H1 (cell line): ENCODE results near the gene JAG2. TPM values are rescaled to one million over a fixed set of nuclear protein-coding genes. Genes with fewer than 3 reads are reported as not detected.

Source experiments
- CTCF ChIA-PET: fragments of 300-600 bp; sonication (Branson Sonifier 250); formaldehyde crosslinking; loops from one replicate; lab custom pipeline; 2021; ENCODE audit not compliant: partially characterized antibody; lab: Charles Lee
- POLR2A ChIA-PET: fragments of 300-600 bp; sonication (Branson Sonifier 250); formaldehyde crosslinking; loops from one replicate; lab custom pipeline; 2021; ENCODE audit warnings: inconsistent platforms; ENCODE audit not compliant: partially characterized antibody; lab: Charles Lee
- DNase-seq, 2 experiments: peaks; one replicate each; pipeline versions ENCODE4 v3.0.0 to v3.0.0-alpha.2; 2010 to 2022; ENCODE audit warnings: low spot score in 2 of 2, low read depth in 1 of 2, mixed read lengths in 1 of 2
- FAIRE-seq: peaks from 2 replicates; lab custom pipeline; 2011; peaks lifted over from hg19 to GRCh38; lab: Jason Lieb, UNC
- H2AFZ ChIP-seq: 2 replicates; pipeline ENCODE4 v1.8.1; 2012; ENCODE audit warnings: low read length, inconsistent platforms
- H2AK5ac ChIP-seq: 2 replicates; pipeline ENCODE4 v1.6.1; 2013; ENCODE audit warnings: low read depth, low read length
- H2BK120ac ChIP-seq: replicated peaks from 2 replicates; pipeline ENCODE3; 2013; ENCODE audit warnings: low read depth, low read length, inconsistent platforms
- H2BK12ac ChIP-seq: 2 replicates; pipeline ENCODE4 v1.6.1; 2013; ENCODE audit warnings: low read depth, low read length
- H2BK15ac ChIP-seq: 2 replicates; pipeline ENCODE4 v1.6.1; 2013; ENCODE audit warnings: low read length
- H2BK20ac ChIP-seq: 2 replicates; pipeline ENCODE4 v1.6.1; 2013; ENCODE audit warnings: low read length
- H2BK5ac ChIP-seq: 2 replicates; pipeline ENCODE4 v1.6.1; 2013; ENCODE audit warnings: low read depth, low read length
- H3K14ac ChIP-seq: 2 replicates; pipeline ENCODE4 v1.6.1; 2013; ENCODE audit warnings: inconsistent platforms; ENCODE audit not compliant: insufficient read length
- H3K18ac ChIP-seq: 2 replicates; pipeline ENCODE4 v1.6.1; 2013; ENCODE audit warnings: low read length; ENCODE audit errors: extremely low read depth
- H3K23ac ChIP-seq: 2 replicates; pipeline ENCODE4 v1.6.1; 2013; ENCODE audit warnings: inconsistent platforms; ENCODE audit not compliant: insufficient read length
- H3K23me2 ChIP-seq: 2 replicates; pipeline ENCODE4 v1.6.1; 2013; ENCODE audit warnings: low read depth, low read length
- H3K27ac ChIP-seq: 2 replicates; pipeline ENCODE4 v1.6.1; 2011; ENCODE audit warnings: low read depth, low read length, inconsistent platforms
- H3K27me3 ChIP-seq, 4 experiments: replicated peaks in 1 of 4; 1 replicate in 1 of 4; 2 replicates in 3 of 4; pipeline versions ENCODE4 v1.6.1 to v1.8.1; 2011 to 2013; ENCODE audit warnings: low read length in 3 of 4, mild to moderate bottlenecking in 3 of 4, inconsistent platforms in 2 of 4, mixed read lengths in 2 of 4, moderate library complexity in 1 of 4; ENCODE audit not compliant: control insufficient read depth in 3 of 4, insufficient read depth in 3 of 4; ENCODE audit errors: extremely low read depth in 1 of 4
- H3K36me3 ChIP-seq, 4 experiments: 2 replicates each; pipeline versions ENCODE4 v1.6.1 to v1.8.1; 2011 to 2013; ENCODE audit warnings: mild to moderate bottlenecking in 4 of 4, low read length in 3 of 4, moderate library complexity in 2 of 4, control low read depth in 1 of 4, inconsistent platforms in 1 of 4; ENCODE audit not compliant: insufficient read depth in 4 of 4, control insufficient read depth in 2 of 4
- H3K4ac ChIP-seq: replicated peaks from 2 replicates; pipeline ENCODE3; 2013; ENCODE audit warnings: low read length, low read depth, mixed read lengths, inconsistent platforms; ENCODE audit not compliant: insufficient read length
- H3K4me1 ChIP-seq, 4 experiments: replicated peaks in 1 of 4; 1 replicate in 1 of 4; 2 replicates in 3 of 4; pipeline versions ENCODE4 v1.6.1 to v1.8.1; 2011 to 2013; ENCODE audit warnings: low read length in 3 of 4, inconsistent platforms in 2 of 4, mixed read lengths in 1 of 4; ENCODE audit not compliant: insufficient read depth in 4 of 4, control insufficient read depth in 3 of 4
- H3K4me2 ChIP-seq, 2 experiments: 2 replicates each; pipeline versions ENCODE4 v1.6.1 to v1.8.1; 2011 to 2013; ENCODE audit warnings: low read depth in 2 of 2, low read length in 2 of 2, control low read depth in 1 of 2, inconsistent platforms in 1 of 2, mild to moderate bottlenecking in 1 of 2; ENCODE audit not compliant: insufficient read depth in 1 of 2
- H3K4me3 ChIP-seq, 4 experiments: fragments of 200-600, 300-600 bp in 1 of 4; sonication (generic), shearing (Covaris generic), sonication (Bioruptor Twin) in 1 of 4; 2 replicates each; pipeline versions ENCODE4 v1.5.1 to v1.8.1; 2011 to 2016; ENCODE audit warnings: low read length in 4 of 4, low read depth in 3 of 4, control low read depth in 2 of 4, inconsistent platforms in 2 of 4, mild to moderate bottlenecking in 2 of 4, mixed read lengths in 1 of 4, moderate library complexity in 1 of 4; ENCODE audit not compliant: insufficient read depth in 2 of 4; ENCODE audit errors: extremely low read depth in 1 of 4
- H3K56ac ChIP-seq: replicated peaks from 2 replicates; pipeline ENCODE3; 2013; ENCODE audit warnings: low read depth, mild to moderate bottlenecking, mixed read lengths, low read length, inconsistent platforms; ENCODE audit not compliant: insufficient read length
- H3K79me1 ChIP-seq: 2 replicates; pipeline ENCODE4 v1.6.1; 2013; ENCODE audit warnings: low read depth, low read length, control low read depth
- H3K79me2 ChIP-seq, 2 experiments: 2 replicates each; pipeline versions ENCODE4 v1.6.1 to v1.8.1; 2012 to 2013; ENCODE audit warnings: low read length in 2 of 2, mild to moderate bottlenecking in 2 of 2, inconsistent platforms in 1 of 2; ENCODE audit not compliant: insufficient read depth in 2 of 2, control insufficient read depth in 1 of 2
- H3K9ac ChIP-seq, 4 experiments: replicated peaks in 1 of 4; 1 replicate in 1 of 4; 2 replicates in 3 of 4; pipeline versions ENCODE4 v1.6.1 to v1.8.1; 2011 to 2013; ENCODE audit warnings: low read depth in 3 of 4, low read length in 3 of 4, control low read depth in 2 of 4, mild to moderate bottlenecking in 2 of 4, moderate library complexity in 2 of 4, inconsistent platforms in 1 of 4; ENCODE audit errors: extremely low read depth in 1 of 4
- H3K9me3 ChIP-seq, 2 experiments: 2 replicates each; pipeline versions ENCODE4 v1.6.1 to v1.8.1; 2012 to 2013; ENCODE audit warnings: mild to moderate bottlenecking in 2 of 2, moderate library complexity in 2 of 2, control low read depth in 1 of 2, inconsistent platforms in 1 of 2, low read depth in 1 of 2, low read length in 1 of 2, mixed read lengths in 1 of 2; ENCODE audit not compliant: insufficient read depth in 2 of 2
- H4K20me1 ChIP-seq, 2 experiments: replicated peaks in 1 of 2; 2 replicates each; pipeline versions ENCODE3 to v1.8.1; 2011 to 2013; ENCODE audit warnings: inconsistent platforms in 2 of 2, low read length in 2 of 2, mild to moderate bottlenecking in 1 of 2; ENCODE audit not compliant: insufficient read depth in 2 of 2, control insufficient read depth in 1 of 2
- H4K5ac ChIP-seq: 2 replicates; pipeline ENCODE4 v1.6.1; 2013; ENCODE audit warnings: low read length, low read depth, mixed read lengths, inconsistent platforms; ENCODE audit not compliant: insufficient read length
- H4K8ac ChIP-seq: 2 replicates; pipeline ENCODE4 v1.8.0; 2013; ENCODE audit warnings: mild to moderate bottlenecking, moderate library complexity, low read length, inconsistent platforms; ENCODE audit not compliant: insufficient read depth; ENCODE audit errors: extremely low read depth
- H4K91ac ChIP-seq: replicated peaks from 2 replicates; pipeline ENCODE3; 2013; ENCODE audit warnings: low read length, mixed read lengths, inconsistent platforms; ENCODE audit not compliant: insufficient read length
- JUN ChIP-seq: IDR thresholded peaks from 2 replicates; pipeline ENCODE4 v1.6.1; 2011; ENCODE audit warnings: low read depth, mild to moderate bottlenecking, improper control_type of control experiment, low read length
- PHF8 ChIP-seq: fragments of 200-600 bp; sonication (generic); conservative IDR thresholded peaks from 2 replicates; pipeline ENCODE4 v1.7.1; 2012; ENCODE audit warnings: low read depth, mild to moderate bottlenecking, inconsistent platforms, low read length, moderate library complexity
- POLR2AphosphoS5 ChIP-seq: IDR thresholded peaks from 2 replicates; pipeline ENCODE4 v1.6.1; 2011; ENCODE audit warnings: low read depth, low read length
- SIX5 ChIP-seq: IDR thresholded peaks from 2 replicates; pipeline ENCODE4 v1.6.1; 2011; ENCODE audit warnings: mild to moderate bottlenecking, low read depth, low read length
- SRF ChIP-seq: IDR thresholded peaks from 2 replicates; pipeline ENCODE4 v1.6.1; 2011; ENCODE audit warnings: mild to moderate bottlenecking, low read depth, low read length, moderate library complexity
- TAF1 ChIP-seq: IDR thresholded peaks from 2 replicates; pipeline ENCODE4 v1.6.1; 2011; ENCODE audit warnings: mild to moderate bottlenecking, low read depth, low read length
- WGBS, 2 experiments: shearing (Covaris generic) in 1 of 2; methylation state at CpG; one replicate each; pipeline versions ENCODE4 v1.1.6 to v1.1.7; 2013 to 2015; ENCODE audit warnings: low lambda C conversion rate in 2 of 2, mixed read lengths in 2 of 2, inconsistent platforms in 1 of 2, low coverage in 1 of 2, missing lambda C conversion rate in 1 of 2; ENCODE audit not compliant: insufficient replicate concordance in 2 of 2, insufficient coverage in 1 of 2, insufficient read length in 1 of 2; ENCODE audit errors: extremely low coverage in 1 of 2, missing lambda C conversion rate in 1 of 2; 5-methylcytosine and 5-hydroxymethylcytosine counted together
- polyA plus RNA-seq, 7 experiments: library from polyadenylated mRNA; depleted of rRNA in 3 of 7; stranded (reverse) in 5 of 7; unstranded in 2 of 7; fragments of >200 nt in 5 of 7; fragments of 200-250 nt in 2 of 7; gene quantifications; 1 replicate in 5 of 7; 2 replicates in 1 of 7; 4 replicates in 1 of 7; pipeline versions ENCODE4 v1.2.1 to v1.2.3, GENCODE V29; 2011 to 2013; ENCODE audit warnings: missing spikeins in 2 of 7, mixed read lengths in 2 of 7
- total RNA-seq: library from RNA; stranded (reverse); fragmentation: NEBNext Ultra II Directional; extraction: Animal tissue kit (Norgen Biotek cat#: 25700); gene quantifications from 2 replicates; pipeline ENCODE4 v1.2.1, GENCODE V29; 2021

Gene JAG2
- total and polyA plus RNA-seq, 2 of the 8 experiments (the other 6 are each of a cell fraction or from before 2014, with no cell fraction given), result 2.8 to 6.2 TPM

- Histone ChIP-seq H4K20me1 (peaks cover 3 to 10% of the 10 kb centered on the region in 2 experiments), H3K27ac (no peak overlapping the region), H2BK12ac (no peak overlapping the region), H4K91ac (no peak overlapping the region), H3K9ac (no peak overlapping the region), H2BK15ac (no peak overlapping the region), H2BK5ac (no peak overlapping the region), H3K4ac (peak overlapping the region; percentile 91), H3K79me2 (no peaks in the 10 kb centered on the region), H3K14ac (no peak overlapping the region), H3K36me3 (no peaks in the 10 kb centered on the region), H4K5ac (no peak overlapping the region), H3K18ac (no peak overlapping the region), H2BK120ac (no peak overlapping the region), H3K9me3 (no peaks in the 10 kb centered on the region), H4K8ac (no peak overlapping the region; the same call in 1 of the 2 replicates), H2BK20ac (0 out of 2 replicates have a peak overlapping the region, but pooled peaks have one; percentile 8), H3K56ac (no peak overlapping the region), H3K4me2 (no peak overlapping the region), H3K4me3 (no peak overlapping the region), H3K27me3 (peaks cover 0 to 2% (median 0%) of the 10 kb centered on the region in 4 experiments; a peak in 2 of 7 replicates), H3K23ac (no peak overlapping the region), H2AK5ac (no peak overlapping the region), H3K79me1 (no peaks in the 10 kb centered on the region), H3K23me2 (no peaks in the 10 kb centered on the region), H2AFZ (no peak overlapping the region), H3K4me1 (peaks cover 0 to 10% (median 1%) of the 10 kb centered on the region in 4 experiments; a peak in 3 of 7 replicates)
- 85% methylated on average over 23 of the region's 24 CpGs; no CpG with 5 or more reads in 1 of the 2 experiments for WGBS, 2 experiments
- ChIA-PET POLR2A (interaction anchor here (0.9 to 1.7 kb wide), 2 partner anchors 10 to 24 kb away, joined by 3 read pairs; no protein-coding TSS in a partner anchor), CTCF (interaction anchor here (0.5 to 4.8 kb wide), 26 partner anchors 8 to 587 kb away, joined by 3 to 27 read pairs (median 4); partner anchors contain the start of gene CRIP1)
- DNase-seq (no peak), FAIRE-seq (no peak)
- TF ChIP-seq PHF8 (no peak), JUN (no peak), TAF1 (no peak), POLR2AphosphoS5 (peak; percentile 33; the same call in 1 of the 2 replicates), SIX5 (no peak), SRF (no peak)
Measured at GRCh38 chr14:105204206-105204930, 35.8 kb upstream of the JAG2 start.
